Measurements from ENCODE around the gene ABCC8. TPM values are rescaled to one million over a fixed set of nuclear protein-coding genes. Genes with fewer than 3 reads are reported as not detected.

ABCC8 gene
- total and polyA plus RNA-seq, 10 of the 15 experiments (the other 5 are each of a cell fraction or from before 2014, with no cell fraction given), result not detected

GRCh38 chr11:17443000-17443399 is 33.6 kb downstream of the ABCC8 start:
- Histone ChIP-seq H3K36me3 (ENCODE audit: control insufficient read depth in 2 of 2, insufficient read depth in 2 of 2, low read length in 1 of 2) (no peaks in the 10 kb centered on the region), H4K20me1 (ENCODE audit: control insufficient read depth, insufficient read depth) (no peaks in the 10 kb centered on the region), H3K27me3 (replicated peaks in 1 of 2; ENCODE audit: control insufficient read depth in 2 of 2, insufficient read depth in 2 of 2, low read length in 1 of 2) (no peaks in the 10 kb centered on the region; a peak in 1 of 4 replicates), H3K4me1 (ENCODE audit: control insufficient read depth, insufficient read depth, low read length) (no peaks in the 10 kb centered on the region), H3K9me3 (replicated peaks; ENCODE audit: control insufficient read depth, insufficient read depth, low read length) (no peaks in the 10 kb centered on the region; the same call in 2 of the 3 replicates), H3K79me2 (ENCODE audit: control insufficient read depth, insufficient read depth, low read length) (no peaks in the 10 kb centered on the region), H2AFZ (ENCODE audit: control insufficient read depth, low read depth, low read length) (no peak overlapping the region), H3K4me3 (no peak overlapping the region), H3K4me2 (ENCODE audit: control insufficient read depth, insufficient read depth) (no peak overlapping the region), H3K9ac (ENCODE audit: control insufficient read depth, insufficient read depth, low read length) (no peak overlapping the region), H3K27ac (ENCODE audit: control insufficient read depth, insufficient read depth) (no peak overlapping the region)
- RAD21 ChIA-PET (ENCODE audit: unreplicated experiment), result no interaction called here
- WGBS (ENCODE audit: insufficient coverage, insufficient replicate concordance, low lambda C conversion rate, missing lambda C conversion rate), result 16% methylated on average over 4 of the region's 4 CpGs
- no peak for TF ChIP-seq PBX3 (IDR thresholded peaks at IDR 0.05; ENCODE audit: insufficient replicate concordance, low read depth, low read length)
- ATAC-seq (no peak), DNase-seq (ENCODE audit: low read depth, low spot score) (no peak), FAIRE-seq (no peak)
- CTCF ChIA-PET, result no interaction called here
- no TSS peak for BruUV-seq (replicated peaks)
- POLR2A ChIA-PET, result no interaction called here
- in situ Hi-C loops (cut with MboI), result no loop called here
- SMC1A ChIA-PET (ENCODE audit: uncharacterized antibody, unreplicated experiment), result no interaction called here
- intact Hi-C loops (cut with micrococcal nuclease; ENCODE audit: unreplicated experiment), result no loop called here

- Histone ChIP-seq H3K27ac (ENCODE audit: control insufficient read depth, insufficient read depth) (no peak overlapping the region), H3K4me2 (ENCODE audit: control insufficient read depth, insufficient read depth) (no peak overlapping the region), H3K36me3 (ENCODE audit: control insufficient read depth in 2 of 2, insufficient read depth in 2 of 2, low read length in 1 of 2) (no peaks in the 10 kb centered on the region), H3K4me3 (no peak overlapping the region), H3K9me3 (replicated peaks; ENCODE audit: control insufficient read depth, insufficient read depth, low read length) (no peaks in the 10 kb centered on the region; the same call in 2 of the 3 replicates), H2AFZ (ENCODE audit: control insufficient read depth, low read depth, low read length) (no peak overlapping the region), H3K4me1 (ENCODE audit: control insufficient read depth, insufficient read depth, low read length) (no peaks in the 10 kb centered on the region), H4K20me1 (ENCODE audit: control insufficient read depth, insufficient read depth) (no peaks in the 10 kb centered on the region), H3K9ac (ENCODE audit: control insufficient read depth, insufficient read depth, low read length) (no peak overlapping the region), H3K27me3 (replicated peaks in 1 of 2; ENCODE audit: control insufficient read depth in 2 of 2, insufficient read depth in 2 of 2, low read length in 1 of 2) (no peaks in the 10 kb centered on the region; a peak in 1 of 4 replicates), H3K79me2 (ENCODE audit: control insufficient read depth, insufficient read depth, low read length) (no peaks in the 10 kb centered on the region)
- ATAC-seq (no peak), FAIRE-seq (no peak), DNase-seq (ENCODE audit: low read depth, low spot score) (no peak)
- intact Hi-C loops (cut with micrococcal nuclease; ENCODE audit: unreplicated experiment), result no loop called here
- ChIA-PET SMC1A (ENCODE audit: uncharacterized antibody, unreplicated experiment) (no interaction called here), CTCF (no interaction called here), RAD21 (ENCODE audit: unreplicated experiment) (no interaction called here), POLR2A (no interaction called here)
- WGBS (ENCODE audit: insufficient coverage, insufficient replicate concordance, low lambda C conversion rate, missing lambda C conversion rate), result 24% methylated on average over 7 of the region's 9 CpGs
- in situ Hi-C loops (cut with MboI), result no loop called here
- BruUV-seq (replicated peaks), result no TSS peak
- TF ChIP-seq CBX5 (IDR thresholded peaks at IDR 0.05; ENCODE audit: low read depth) (no peak), TBL1XR1 (IDR thresholded peaks at IDR 0.05; ENCODE audit: low read depth, low read length) (no peak), IRF5 (IDR thresholded peaks at IDR 0.05; ENCODE audit: borderline replicate concordance) (no peak), ATF3 (IDR thresholded peaks at IDR 0.05; ENCODE audit: borderline replicate concordance, extremely low read depth, low read depth, low read length) (no peak), NFYB (IDR thresholded peaks at IDR 0.05; ENCODE audit: insufficient read depth, low read depth, low read length) (no peak), SUPT20H (IDR thresholded peaks at IDR 0.05; ENCODE audit: borderline replicate concordance, control insufficient read depth, low read depth, low read length) (no peak), ZBTB4 (CRISPR knock-in tag; IDR thresholded peaks at IDR 0.05) (no peak), SP1 (IDR thresholded peaks at IDR 0.05; ENCODE audit: low read depth, low read length) (no peak), HDAC6 (IDR thresholded peaks at IDR 0.05; ENCODE audit: unreplicated experiment) (no peak), TCF7 (IDR thresholded peaks at IDR 0.05; ENCODE audit: borderline replicate concordance) (no peak)
Observed at GRCh38 chr11:17439316-17439782, 37.3 kb downstream of the ABCC8 start.
